Activated CD4-positive, alpha-beta T cell treated with anti-CD3 and anti-CD28 coated beads, Interleukin-2, amount 50 U/mL, for 16 hours (primary cell): ENCODE data around the gene RALGPS1.

ENCODE experiments used
- DNase-seq: peaks from one replicate; pipeline ENCODE4 v3.0.0-alpha.2; 2020

RALGPS1 gene

GRCh38 chr9:127022913-127023660, 108.5 kb downstream of the RALGPS1 start:
- DNase-seq = no peak

- DNase-seq = no peak
These were observed 110.5 kb downstream of the RALGPS1 start for GRCh38 chr9:127025042-127025441.

GRCh38 chr9:127027694-127028093, 113.1 kb downstream of the RALGPS1 start:
- DNase-seq = no peak

- DNase-seq = no peak
These were observed 115.0 kb downstream of the RALGPS1 start for GRCh38 chr9:127029548-127029947.

- DNase-seq = no peak
These were observed 116.5 kb downstream of the RALGPS1 start for GRCh38 chr9:127030814-127031740.

- DNase-seq = no peak
These were observed 117.7 kb downstream of the RALGPS1 start for GRCh38 chr9:127032256-127032655.

GRCh38 chr9:127033061-127033460, 118.5 kb downstream of the RALGPS1 start:
- DNase-seq = no peak

GRCh38 chr9:127033789-127034188, 119.2 kb downstream of the RALGPS1 start:
- no peak for DNase-seq

GRCh38 chr9:127034691-127035090, 120.1 kb downstream of the RALGPS1 start:
- no peak for DNase-seq

- DNase-seq = no peak
These were observed 120.8 kb downstream of the RALGPS1 start for GRCh38 chr9:127035423-127035822.

GRCh38 chr9:127035948-127036347, 121.4 kb downstream of the RALGPS1 start:
- no peak for DNase-seq

- no peak for DNase-seq
These were observed 121.9 kb downstream of the RALGPS1 start for GRCh38 chr9:127036437-127036836.

- no peak for DNase-seq
These were observed 123.9 kb downstream of the RALGPS1 start for GRCh38 chr9:127038531-127038930.

GRCh38 chr9:127039492-127039891, 124.9 kb downstream of the RALGPS1 start:
- no peak for DNase-seq

GRCh38 chr9:127045148-127045547, 130.6 kb downstream of the RALGPS1 start:
- DNase-seq = no peak

GRCh38 chr9:127047971-127048370, 133.4 kb downstream of the RALGPS1 start:
- DNase-seq = no peak

GRCh38 chr9:127049044-127049443, 134.5 kb downstream of the RALGPS1 start:
- peak; percentile 86 for DNase-seq

GRCh38 chr9:127049581-127049980, 135.0 kb downstream of the RALGPS1 start:
- DNase-seq = no peak

GRCh38 chr9:127050152-127050551, 135.6 kb downstream of the RALGPS1 start:
- DNase-seq = no peak

GRCh38 chr9:127050591-127051001, 136.0 kb downstream of the RALGPS1 start:
- DNase-seq = no peak

- DNase-seq = no peak
These were observed 137.5 kb downstream of the RALGPS1 start for GRCh38 chr9:127051881-127052595.

- DNase-seq = no peak
These were observed 138.7 kb downstream of the RALGPS1 start for GRCh38 chr9:127053057-127053821.
